Fibroblast of the aortic adventitia (primary cell): ENCODE measurements around the gene SUSD1. TPM values are rescaled to one million over a fixed set of nuclear protein-coding genes. Genes with fewer than 3 reads are reported as not detected.
A peak's percentile ranks its signal among the peaks of the same experiment; 100 is the strongest.
"Not testable (repeated sequence)": the region's sequence is repeated elsewhere in the genome, so short reads cannot be mapped to it uniquely, and the experiment has no call there.

Experiments
- DNase-seq: peaks from one replicate; pipeline ENCODE4 v3.0.0-alpha.2; 2010; ENCODE audit warnings: low read depth
- H3K4me3 ChIP-seq: 2 replicates; pipeline ENCODE4 v1.5.1; 2011; ENCODE audit warnings: low read depth, mild to moderate bottlenecking, control low read depth, low read length, moderate library complexity
- total RNA-seq: library from RNA; depleted of rRNA; stranded (reverse); fragments of >200 nt; gene quantifications from 2 replicates; pipeline ENCODE4 v1.2.3, GENCODE V29; 2012; ENCODE audit warnings: low replicate concordance
- TF ChIP-seq, protein P1 (sequence below): IDR thresholded peaks from 2 replicates; pipeline ENCODE4 v1.5.1; 2011; ENCODE audit warnings: mild to moderate bottlenecking, low read length, control low read depth, inconsistent platforms; ENCODE audit not compliant: insufficient read depth

The SUSD1 gene
- total RNA-seq, 1 donor: 16.4 TPM

DNA sequence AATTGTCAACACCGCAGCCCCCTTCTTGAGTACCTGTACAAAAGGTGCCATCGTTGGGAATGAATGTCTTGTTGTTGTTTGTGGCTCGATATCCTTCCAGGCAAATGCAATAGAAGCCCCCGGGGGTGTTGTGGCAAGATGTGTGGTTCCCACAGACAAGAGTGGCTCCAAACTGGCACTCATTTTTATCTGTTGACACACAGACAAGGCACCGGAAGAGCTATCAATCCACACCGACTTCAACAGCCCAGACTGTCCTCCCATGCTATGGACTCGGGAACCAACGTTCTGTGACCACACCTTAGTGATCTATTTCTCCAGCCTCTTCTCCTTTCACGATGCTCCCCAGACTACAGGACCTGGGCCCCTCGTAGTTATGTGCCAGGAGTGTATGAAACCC, 25.9 kb downstream of the SUSD1 start:
- TF ChIP-seq, protein P1, sequence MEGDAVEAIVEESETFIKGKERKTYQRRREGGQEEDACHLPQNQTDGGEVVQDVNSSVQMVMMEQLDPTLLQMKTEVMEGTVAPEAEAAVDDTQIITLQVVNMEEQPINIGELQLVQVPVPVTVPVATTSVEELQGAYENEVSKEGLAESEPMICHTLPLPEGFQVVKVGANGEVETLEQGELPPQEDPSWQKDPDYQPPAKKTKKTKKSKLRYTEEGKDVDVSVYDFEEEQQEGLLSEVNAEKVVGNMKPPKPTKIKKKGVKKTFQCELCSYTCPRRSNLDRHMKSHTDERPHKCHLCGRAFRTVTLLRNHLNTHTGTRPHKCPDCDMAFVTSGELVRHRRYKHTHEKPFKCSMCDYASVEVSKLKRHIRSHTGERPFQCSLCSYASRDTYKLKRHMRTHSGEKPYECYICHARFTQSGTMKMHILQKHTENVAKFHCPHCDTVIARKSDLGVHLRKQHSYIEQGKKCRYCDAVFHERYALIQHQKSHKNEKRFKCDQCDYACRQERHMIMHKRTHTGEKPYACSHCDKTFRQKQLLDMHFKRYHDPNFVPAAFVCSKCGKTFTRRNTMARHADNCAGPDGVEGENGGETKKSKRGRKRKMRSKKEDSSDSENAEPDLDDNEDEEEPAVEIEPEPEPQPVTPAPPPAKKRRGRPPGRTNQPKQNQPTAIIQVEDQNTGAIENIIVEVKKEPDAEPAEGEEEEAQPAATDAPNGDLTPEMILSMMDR: no peak
- no peak for DNase-seq
- H3K4me3 ChIP-seq: no peak overlapping the region

DNA sequence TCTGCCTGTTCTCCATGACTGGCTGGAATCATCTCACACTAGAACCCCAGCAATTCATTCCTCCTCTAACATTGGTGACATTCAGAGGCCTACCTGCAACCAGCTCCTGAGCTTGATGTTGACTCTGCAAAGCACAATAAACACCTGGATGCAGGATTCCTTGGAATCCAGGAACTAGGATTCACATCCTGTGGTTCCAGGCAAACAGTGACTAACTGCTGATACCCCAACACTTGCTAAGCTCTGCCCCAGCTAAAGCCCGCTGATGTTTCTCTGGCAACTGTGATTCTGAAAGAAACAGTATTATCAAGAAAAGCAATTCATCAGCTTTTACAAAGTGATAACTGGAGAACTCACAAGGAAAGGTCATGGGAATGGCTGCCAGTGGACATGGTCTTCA, 29.2 kb downstream of the SUSD1 start:
- no peak overlapping the region for H3K4me3 ChIP-seq
- TF ChIP-seq, protein P1: no peak
- no peak for DNase-seq

GRCh38 chr9:112144807-112145206, 30.3 kb downstream of the SUSD1 start:
- TF ChIP-seq, protein P1: no peak
- no peak overlapping the region for H3K4me3 ChIP-seq
- DNase-seq: no peak

DNA sequence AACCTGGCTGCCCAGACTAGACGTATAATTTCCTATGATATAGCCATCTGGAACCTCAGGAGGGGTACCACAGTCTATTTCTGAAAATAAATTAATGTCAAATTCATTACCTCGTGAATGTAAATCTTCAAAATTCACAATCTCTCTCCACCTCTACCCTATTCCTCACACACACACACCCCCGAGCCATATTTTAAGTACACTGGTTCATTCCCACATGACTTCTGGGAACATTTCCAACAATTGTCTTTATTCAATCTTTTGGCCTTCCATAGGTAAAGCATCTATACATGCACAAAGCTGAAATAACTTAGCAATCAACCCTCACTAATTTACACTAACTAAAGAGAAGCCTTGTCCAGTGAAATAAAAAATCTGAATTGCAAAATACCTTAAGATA, 32.7 kb downstream of the SUSD1 start:
- H3K4me3 ChIP-seq: no peak overlapping the region
- peak; percentile 7 for DNase-seq
- TF ChIP-seq, protein P1: no peak

- no peak for DNase-seq
- TF ChIP-seq, protein P1: no peak
- H3K4me3 ChIP-seq: no peak overlapping the region
These were observed 34.2 kb downstream of the SUSD1 start for GRCh38 chr9:112140936-112141335.

GRCh38 chr9:112137066-112137465, 38.0 kb downstream of the SUSD1 start:
- TF ChIP-seq, protein P1: no peak
- no peak for DNase-seq
- H3K4me3 ChIP-seq: no peak overlapping the region

DNA sequence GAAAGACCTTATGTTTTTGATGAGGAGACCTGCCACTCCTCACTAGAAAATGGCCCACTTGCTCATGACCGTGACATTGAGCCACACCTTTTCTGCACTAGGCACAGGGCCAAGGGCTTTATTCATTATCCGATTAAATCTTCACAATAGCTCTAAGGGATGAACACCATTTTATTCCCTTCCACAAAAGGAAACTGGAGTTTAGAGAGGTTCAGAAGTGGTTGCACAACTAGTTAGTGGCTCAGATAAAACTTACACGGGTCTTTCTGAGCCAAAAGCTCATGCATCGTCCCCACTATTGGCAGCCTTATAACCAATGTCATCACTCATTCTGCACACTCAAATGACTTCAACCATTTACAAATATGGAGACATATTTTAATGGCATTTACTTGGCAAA, 39.4 kb downstream of the SUSD1 start:
- H3K4me3 ChIP-seq: no peak overlapping the region
- TF ChIP-seq, protein P1: no peak
- DNase-seq: peak; percentile 24

- not testable (repeated sequence) for H3K4me3 ChIP-seq, DNase-seq
These were observed 41.3 kb downstream of the SUSD1 start for GRCh38 chr9:112133806-112134205.
